Stimulated activated CD4-positive, alpha-beta T cell treated with anti-CD3 and anti-CD28 coated beads, Interleukin-4, amount 100 ng/mL, for 48 hours (primary cell): ENCODE results near the gene GUCY1A1.

ENCODE experiments used
- DNase-seq, 2 donors: peaks; one replicate each; pipeline ENCODE4 v3.0.0-alpha.2; 2020; ENCODE audit warnings: low read depth in 2 of 2

The GUCY1A1 gene

DNA sequence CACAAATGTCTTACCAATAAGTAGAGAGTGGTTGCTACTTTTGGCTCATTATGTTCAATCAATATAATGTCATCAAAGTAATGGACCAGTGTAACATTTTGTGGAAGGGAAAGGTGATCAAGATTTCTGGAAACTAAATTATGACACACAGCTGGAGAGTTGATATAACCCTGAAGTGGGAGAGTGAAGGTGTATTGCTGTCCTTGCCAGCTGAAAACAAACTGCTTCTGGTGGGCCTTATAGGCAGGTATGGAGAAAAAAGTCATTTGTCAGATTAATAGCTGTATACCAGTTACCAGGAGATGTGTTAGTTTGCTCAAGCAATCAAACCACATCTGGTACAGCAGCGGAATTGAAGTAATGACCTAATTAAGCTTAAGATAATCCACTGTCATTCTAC lies 74.9 kb downstream of the GUCY1A1 start:
- no peak for DNase-seq

DNA sequence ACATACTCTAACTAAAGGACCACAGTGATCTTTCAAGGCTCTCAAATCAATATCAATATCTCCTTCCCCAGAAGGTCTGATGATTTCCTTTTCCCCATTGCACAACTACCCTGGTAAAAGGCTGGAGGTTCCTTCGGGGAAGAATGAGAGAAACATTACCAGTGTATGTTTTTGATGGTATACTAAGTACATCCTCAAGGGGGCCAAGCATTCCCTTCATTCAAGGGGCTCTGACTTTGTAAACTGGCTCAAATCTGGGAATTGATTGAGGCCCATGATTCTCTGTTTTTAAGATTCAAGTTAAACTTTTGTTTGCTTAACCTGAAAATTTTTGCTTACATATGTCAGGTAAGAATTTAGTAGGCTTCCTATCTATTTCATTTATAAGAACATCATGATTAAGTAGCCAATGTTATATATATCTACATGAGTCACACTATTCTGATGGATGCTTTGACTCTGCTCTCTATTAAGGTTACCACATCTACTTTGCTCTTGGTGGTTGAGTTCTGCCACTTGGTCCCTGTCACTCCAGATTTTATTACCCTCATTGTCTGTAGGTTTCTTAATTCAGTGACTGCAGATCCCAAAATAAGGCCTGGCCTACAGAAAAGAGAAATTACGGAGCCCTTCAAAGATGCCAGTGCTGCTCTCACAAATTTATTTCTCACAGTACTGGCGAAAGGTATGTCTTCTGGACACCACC lies 75.8 kb downstream of the GUCY1A1 start:
- DNase-seq: no peak

DNA sequence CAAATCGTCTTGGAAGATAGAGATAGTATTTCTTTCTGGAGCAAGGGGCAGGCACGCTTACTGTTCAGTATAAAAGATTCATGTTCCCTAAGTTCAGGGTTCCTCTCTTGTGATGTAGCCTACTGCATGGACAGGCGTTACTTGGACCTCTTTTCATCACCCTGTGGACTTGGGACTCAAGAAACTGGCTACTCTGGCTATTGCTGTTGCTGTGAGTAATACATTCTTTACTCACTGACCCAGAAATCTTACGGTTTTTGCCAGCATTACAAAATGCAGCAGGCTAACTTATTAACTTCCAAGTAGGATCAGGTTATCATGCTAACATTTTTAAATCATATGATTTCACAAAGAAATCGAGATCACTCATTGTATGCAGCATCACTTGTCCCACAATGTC lies 79.3 kb downstream of the GUCY1A1 start:
- no peak for DNase-seq

DNA sequence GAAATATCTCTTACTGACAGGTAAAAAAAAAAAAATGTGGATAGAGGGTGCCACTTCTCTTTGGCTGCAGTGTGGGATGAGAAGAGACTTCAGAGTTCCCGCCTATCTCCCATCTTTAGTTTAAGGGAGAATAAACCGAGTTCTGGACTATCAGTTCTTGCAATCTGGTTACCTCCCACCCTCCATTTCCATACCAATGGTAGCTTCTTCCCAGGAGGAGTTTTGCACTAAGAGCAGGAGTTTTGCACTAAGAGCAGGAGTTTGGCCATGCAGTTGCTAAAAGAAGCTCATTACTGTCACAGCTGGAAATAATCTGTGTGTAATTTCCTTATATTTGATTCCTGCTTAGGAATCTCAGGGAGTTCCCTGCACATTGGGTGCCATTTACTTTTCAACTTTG lies 81.4 kb downstream of the GUCY1A1 start:
- DNase-seq: no peak

DNA sequence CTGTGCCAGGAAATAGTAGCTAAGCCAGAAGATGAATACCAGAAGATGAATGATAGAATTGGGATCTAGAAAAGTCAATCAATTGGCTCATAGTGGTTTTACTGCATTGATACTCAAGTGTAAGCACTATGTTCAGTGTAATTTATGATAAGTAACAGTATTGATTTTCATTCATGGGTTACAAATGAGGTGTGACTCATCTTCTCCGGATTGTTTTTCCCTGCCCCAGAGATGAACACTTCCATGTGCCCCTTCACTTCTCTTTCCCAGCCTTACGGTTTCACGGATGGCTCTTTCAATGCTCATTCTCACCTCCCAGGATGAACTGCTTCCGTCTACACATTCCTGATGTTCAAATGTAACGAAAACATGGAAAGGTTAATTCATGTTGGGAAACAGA lies 82.4 kb downstream of the GUCY1A1 start:
- DNase-seq: no peak

DNA sequence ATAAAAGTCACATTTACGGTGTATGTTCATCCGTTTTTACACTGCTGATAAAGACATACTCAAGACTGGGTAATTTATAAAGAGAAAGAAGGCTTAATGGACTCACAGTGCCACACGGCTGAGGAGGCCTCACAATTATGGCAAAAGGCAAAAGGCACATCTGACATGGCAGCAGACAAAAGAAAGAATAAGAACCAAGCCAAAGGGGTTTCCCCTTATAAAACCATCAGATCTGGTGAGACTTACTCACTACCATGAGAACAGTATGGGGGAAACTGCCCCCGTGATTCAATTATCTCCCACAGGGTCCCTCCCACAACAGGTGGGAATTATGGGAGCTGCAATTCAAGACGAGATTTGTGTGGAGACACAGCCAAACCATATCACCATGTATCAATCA lies 84.9 kb downstream of the GUCY1A1 start:
- DNase-seq: no peak

DNA sequence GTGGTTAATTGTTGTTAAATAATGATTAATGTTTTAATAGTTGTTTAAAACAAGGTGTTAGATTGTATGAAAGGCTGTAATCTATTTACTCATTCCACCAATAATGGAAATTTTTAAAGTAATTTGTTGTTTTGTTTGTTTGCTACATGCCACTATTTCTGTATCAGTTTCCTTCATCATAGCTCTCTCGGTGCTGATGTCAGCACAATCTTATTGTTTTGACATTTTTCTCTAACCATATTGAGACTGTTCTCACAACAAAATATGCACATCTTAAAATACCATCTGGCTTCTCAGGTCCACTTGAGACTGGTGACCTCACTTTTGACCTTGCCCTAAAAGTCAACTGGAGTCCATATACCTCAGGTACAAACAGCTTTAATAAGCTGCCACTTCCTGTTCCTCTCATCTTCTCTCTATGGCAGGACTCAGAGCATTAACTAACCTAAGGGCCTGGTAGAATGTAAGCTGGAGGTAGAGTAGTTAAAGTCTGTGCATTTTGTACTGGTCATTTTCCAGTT lies 91.2 kb downstream of the GUCY1A1 start:
- DNase-seq: no peak

DNA sequence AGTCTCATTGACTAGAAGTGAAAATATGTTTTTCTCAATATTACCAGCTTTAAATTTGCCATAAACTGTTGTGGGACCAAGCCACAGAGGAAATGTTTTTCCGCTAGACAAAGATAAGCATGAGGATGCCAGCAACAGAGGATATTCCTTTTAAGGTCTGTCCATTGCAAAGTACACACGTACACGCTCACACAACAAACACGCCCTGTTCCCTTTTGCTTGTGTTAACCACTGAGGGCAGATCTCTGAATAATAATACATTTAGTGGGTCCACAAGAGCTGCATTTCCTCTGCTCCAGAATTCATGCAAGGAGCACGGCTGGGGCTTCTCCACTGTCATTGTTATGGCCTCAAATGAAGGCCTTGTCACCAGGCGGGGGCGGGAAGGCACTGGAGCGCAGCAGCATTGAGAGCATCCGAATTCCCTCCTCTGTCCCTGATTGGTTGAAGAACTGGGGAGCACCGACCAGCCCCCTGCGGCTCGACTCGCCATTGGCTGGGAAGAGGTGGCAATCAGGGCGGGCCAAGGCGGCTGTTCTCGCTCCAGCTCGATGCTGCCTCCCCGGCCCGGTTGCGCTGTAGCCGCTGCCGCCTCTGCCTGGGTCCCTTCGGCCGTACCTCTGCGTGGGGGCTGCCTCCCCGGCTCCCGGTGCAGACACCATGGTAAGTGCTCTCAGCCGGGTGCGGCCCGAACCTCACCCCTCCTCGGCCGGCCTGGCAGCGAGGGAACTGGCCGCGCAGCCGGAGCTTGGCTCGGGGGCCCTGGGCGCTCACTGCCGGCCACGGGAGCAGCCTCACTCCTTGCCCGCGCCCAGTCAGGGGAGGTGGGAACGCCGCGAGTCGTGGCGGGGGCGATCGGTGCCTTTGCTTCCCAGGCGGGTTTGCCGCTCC lies 92.1 kb downstream of the GUCY1A1 start, which contains the start of gene GUCY1B1:
GUCY1B1 (plus strand) TSS at position 541 of the 891 bp plus-strand sequence; CDS start at position 661, 120 bp downstream.
- DNase-seq: peak; percentile 46 to 54

DNA sequence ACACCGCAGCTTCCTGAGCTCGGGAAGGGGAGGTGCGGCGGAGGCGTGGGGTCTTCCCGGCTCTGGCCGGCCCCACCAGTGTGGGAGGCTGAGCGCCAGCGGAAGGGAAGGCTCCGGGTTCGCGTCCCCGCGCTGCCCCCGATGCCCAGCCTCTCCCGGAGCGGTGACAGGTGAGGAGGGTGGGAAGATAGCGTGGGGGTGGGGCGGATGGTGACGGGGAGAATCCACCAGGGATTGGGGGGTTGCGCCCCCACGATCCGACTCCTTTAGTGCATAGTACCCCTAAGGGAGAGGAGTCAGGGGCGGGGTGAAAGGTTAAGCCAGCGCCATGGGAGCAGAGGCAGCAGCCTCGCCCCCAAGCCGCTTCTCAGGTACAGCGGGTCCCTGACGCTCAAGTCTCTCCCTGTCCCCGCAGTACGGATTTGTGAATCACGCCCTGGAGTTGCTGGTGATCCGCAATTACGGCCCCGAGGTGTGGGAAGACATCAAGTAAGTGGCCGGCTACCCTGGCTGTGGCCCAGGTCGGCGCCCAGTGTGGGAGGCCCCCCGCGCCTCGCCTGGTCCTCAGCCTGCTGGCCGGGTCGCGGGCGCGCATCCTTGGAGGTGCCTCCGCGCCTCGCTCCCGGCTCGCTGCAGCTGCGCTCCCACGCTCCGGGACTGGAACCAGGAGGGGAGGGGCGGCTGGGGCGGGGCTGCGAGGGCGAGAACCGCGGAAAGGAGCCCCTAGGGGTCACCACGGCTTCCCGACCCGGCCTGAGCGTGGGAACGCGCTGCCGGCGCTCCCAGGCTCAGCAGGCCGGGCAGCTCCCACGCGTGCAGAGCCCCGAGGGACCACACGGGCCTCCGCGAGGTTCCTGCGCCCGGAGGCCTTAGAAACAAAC lies 93.0 kb downstream of the GUCY1A1 start:
- DNase-seq: peak in 1 of 2 donors; percentile 1

DNA sequence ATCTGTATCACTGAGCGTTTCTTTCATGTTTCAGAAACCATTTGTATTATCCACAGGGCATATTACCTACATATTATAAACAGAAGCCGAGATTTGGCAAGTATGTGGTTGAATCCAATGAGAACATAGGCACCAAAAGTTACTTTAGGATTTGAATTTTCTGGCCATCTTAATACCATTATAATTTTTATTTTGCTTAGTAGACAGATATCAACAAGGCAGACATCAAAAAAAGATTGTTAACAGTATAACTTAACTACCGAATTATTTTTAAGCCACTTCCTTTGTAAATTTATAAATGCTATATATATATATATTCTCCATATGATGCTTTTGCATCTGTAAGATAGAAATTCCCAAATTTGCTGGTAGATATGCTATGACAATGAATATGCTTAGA lies 94.4 kb downstream of the GUCY1A1 start:
- no peak for DNase-seq

DNA sequence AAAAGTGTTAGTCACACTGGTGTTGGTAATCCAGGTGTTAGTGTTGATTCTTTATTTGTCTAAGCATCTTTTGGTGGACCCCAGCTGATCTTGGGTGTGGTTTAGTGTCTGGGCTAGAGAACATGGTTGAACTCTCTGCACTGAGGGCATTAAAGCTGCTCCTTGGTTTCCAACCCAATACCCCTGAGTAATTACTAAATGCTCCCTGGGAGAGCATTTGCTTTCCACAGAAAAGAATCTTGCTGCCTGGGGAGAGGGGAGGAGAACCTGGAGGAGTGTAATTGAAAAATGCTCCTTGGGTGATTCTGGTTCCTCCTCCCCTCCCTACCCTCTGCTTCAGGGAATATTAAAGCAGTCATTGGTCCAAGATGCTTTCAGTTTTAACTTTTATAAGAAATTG lies 95.3 kb downstream of the GUCY1A1 start:
- no peak for DNase-seq

DNA sequence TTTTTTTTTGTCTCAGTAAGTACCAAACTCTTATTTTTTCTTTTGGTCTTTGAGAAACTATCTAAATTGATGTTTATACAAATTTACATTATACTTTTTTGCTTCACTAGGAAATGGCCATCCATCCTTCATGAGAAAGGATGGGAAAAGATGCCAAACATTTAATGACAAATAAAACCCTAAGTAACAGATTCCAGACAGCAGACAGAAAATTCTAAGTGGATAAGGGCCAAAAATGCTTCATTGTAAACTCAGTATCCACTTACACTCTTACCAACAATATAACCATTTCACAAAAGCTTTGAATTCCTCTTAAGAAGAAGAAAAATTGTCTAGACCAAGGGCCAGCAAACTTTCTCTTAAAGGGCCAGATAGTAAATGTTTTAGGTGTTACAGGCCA lies 95.7 kb downstream of the GUCY1A1 start:
- DNase-seq: no peak

DNA sequence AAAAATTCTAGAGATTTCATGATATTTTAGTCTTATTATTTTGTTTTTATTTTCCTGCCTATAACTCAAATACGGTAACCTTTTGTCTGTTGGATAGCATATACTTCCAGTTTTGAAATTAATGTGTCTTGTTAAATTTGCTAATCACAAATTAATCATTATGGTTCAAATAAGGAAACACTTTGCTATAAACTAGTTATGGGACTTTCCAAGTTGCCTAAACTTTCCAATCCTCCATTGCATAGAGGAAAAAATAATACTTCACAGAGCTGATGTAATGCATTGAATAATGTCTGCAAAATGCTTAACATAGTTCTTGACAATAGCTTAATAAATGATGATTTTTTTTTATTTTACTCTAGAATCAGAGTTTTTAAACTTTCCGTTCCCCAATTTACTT lies 96.9 kb downstream of the GUCY1A1 start:
- no peak for DNase-seq

DNA sequence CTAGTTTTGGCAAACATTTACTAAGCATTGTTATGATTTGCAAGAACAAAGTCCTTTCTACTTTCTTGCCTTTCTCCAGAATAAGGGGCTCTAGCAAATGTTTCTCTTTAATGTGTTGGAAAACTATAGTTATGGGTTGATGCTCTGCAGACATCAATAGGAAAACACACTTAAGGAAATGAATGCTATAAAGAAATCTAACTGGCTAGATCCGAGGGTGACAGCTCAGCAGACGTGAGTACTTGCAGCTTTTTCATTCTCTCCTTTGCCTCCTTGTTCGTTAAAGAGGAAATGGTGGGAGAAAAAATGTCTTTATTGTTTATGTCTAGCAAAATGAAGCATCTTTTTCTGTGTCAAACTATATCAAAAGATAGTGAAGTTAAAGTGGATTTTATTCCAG lies 98.5 kb downstream of the GUCY1A1 start:
- no peak for DNase-seq

DNA sequence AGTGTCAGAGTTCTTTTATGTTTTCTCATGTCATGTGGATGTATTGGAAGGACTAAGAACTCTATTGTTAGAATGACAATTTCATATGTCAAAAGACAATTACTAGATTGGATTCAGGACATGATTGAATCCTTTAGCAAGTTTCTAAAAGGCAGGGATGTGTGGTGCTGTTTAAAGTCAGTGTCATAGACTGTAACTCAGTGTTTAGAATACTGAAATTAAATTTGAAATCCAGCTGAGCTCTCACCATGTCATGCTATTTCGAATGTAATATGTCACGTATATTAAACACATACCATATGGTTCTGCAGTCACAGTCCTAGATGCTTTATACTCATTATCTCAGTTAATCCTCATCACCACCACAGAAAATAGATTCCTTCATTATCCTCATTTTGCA lies 100.0 kb downstream of the GUCY1A1 start:
- no peak for DNase-seq

DNA sequence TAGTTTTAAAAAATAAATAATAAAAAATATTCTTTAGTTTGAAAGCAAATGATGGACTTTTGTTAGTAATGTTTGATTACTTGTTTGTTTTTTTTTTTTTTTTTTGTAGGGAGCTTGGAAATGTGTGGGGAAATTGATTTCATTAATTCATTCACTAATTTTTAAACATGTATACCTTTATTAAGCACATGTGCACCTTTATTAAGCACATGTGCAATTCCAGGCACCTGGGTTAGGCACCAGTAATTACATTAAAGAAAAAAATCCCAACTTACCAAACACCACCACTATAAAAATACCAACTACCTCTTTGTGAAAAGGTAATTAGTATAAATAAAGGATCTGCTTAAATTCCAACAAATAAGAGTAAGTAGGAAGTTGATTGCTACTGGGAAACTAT lies 101.7 kb downstream of the GUCY1A1 start:
- no peak for DNase-seq

DNA sequence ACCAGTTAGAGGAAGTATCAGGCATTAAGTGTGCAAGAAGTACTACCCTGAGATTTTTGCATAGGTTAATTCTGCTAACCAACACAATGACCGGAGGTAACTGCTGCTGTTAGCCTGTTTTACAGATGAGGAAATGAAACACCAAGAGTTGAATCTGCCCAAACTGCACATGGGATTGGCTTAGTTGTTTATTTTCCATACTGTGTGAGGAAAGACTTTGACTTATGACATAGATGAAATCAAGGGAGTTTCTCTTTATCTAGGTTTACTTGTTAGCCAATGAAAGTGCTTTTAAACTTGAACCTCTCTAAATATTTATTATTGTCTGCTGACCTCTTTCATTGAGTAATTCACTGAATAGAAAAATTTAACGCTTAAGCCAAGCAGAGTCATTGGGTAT lies 102.4 kb downstream of the GUCY1A1 start:
- DNase-seq: no peak

DNA sequence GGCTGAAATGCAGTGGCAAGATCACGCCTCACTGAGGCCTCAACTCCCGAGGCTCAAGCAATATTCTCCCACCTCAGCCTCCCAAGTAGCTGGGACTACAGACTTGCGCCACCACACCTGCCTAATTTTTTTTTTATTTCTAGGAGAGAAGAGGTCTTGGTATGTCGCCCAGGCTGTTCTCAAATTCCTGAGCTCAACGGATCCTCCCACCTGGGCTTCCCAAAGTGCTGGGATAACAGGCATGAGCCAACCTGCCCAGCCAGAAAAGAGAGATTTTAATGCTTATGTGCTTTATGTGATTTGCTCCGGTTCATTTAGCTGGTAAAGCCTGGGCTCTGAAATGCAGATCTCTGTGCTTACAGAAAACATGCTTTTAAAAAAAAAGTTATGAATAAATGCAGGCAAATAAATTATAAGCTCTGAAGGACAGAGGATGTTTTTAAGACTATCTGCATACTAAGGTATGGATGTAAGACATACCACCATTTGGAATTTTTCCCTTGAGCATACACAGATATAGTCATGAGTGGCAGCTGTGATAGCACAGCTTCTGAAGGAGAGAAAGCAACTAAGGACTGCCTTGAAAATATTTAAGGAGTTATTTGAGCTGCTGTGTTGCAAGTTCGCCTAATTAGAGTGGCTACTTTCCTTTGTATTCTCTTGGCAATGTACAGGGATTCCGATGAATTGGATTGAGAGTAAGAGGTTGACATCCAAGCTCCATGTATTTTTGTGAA lies 106.0 kb downstream of the GUCY1A1 start:
- no peak for DNase-seq

DNA sequence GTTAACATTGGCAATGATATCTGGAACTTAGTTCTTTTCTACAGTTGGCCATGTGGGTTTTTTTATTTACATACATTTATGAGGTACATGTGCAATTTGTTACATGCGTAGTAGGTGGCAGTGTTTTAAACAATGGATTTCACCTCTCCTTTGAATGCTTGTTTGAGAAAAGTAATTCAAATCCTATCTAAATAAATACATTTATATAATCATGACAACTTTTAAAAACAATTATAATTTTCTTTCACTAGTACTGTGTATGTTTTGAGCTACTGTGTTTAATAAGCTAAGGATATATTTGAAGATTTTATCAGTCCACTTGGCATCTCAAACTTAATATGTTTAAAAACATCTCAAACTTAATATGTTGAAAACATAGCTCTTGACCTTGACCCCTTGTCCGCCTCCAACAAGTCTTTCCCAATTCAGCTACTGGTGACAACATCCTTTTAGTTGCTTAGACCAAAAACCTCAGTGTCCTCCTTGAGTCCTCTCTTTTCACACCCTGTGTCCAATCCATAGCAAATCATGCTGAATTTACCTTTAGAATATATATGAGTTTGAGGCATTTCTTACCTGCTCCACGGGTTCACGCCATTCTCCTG lies 106.7 kb downstream of the GUCY1A1 start:
- no peak for DNase-seq

DNA sequence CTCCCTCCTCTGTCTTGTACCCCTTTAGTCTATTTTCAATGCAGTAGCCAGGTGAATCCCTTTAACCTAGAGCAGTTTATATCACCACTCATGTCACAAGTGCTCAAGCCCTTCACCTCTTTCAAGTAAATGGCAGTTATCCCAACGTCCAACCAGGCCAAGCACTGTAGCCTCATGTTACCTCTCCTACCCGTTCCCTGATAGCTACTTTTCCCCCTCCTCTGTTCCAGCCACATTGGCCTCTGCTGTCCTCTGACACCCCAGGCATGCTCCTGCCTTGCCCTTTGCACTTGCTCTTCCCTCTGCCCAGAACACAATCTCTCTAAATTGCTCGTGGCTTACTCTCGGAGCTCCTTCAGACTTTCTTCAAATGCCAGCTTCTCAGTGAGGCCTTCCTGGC lies 107.4 kb downstream of the GUCY1A1 start:
- DNase-seq: no peak
